Gastrocnemius medialis (tissue), 4 donors: ENCODE results near the gene LPIN3.

Source experiments
- POLR2A ChIP-seq, 2 donors: fragments of 450-650 bp; IDR thresholded peaks; one replicate each; pipeline ENCODE4 v1.6.1; 2017; ENCODE audit warnings: antibody characterized with exemption in 2 of 2, mild to moderate bottlenecking in 2 of 2, moderate library complexity in 2 of 2
- TF ChIP-seq, protein P1 (sequence below), 5 experiments: fragments of 450-650 bp in 3 of 5; fragments of 200-600 bp in 2 of 5; sonication (generic) in 2 of 5; IDR thresholded peaks in 4 of 5; conservative IDR thresholded peaks in 1 of 5; 1 replicate in 4 of 5; 2 replicates in 1 of 5; pipeline ENCODE4 v1.5.1; 2016 to 2019; ENCODE audit warnings: antibody characterized with exemption in 5 of 5, mild to moderate bottlenecking in 3 of 5, moderate library complexity in 3 of 5

DNA sequence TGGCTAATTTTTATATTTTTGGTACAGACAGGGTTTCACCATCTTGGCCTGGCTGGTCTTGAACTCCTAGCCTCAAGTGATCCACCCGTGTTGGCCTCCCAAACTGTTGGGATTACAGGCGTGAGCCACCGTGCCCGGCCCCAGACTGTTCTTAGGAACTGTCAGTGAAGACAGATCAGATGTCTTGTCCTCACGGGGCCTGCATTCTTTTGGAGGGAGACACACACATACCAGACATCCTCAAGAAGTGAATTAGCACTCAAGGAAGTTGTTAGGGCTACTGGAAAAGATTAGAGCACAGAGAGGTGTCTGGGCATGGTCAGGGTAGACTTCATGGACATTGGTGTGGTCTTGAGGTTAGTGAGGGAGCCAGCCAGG, 10.3 kb upstream of the LPIN3 start:
- TF ChIP-seq, protein P1, sequence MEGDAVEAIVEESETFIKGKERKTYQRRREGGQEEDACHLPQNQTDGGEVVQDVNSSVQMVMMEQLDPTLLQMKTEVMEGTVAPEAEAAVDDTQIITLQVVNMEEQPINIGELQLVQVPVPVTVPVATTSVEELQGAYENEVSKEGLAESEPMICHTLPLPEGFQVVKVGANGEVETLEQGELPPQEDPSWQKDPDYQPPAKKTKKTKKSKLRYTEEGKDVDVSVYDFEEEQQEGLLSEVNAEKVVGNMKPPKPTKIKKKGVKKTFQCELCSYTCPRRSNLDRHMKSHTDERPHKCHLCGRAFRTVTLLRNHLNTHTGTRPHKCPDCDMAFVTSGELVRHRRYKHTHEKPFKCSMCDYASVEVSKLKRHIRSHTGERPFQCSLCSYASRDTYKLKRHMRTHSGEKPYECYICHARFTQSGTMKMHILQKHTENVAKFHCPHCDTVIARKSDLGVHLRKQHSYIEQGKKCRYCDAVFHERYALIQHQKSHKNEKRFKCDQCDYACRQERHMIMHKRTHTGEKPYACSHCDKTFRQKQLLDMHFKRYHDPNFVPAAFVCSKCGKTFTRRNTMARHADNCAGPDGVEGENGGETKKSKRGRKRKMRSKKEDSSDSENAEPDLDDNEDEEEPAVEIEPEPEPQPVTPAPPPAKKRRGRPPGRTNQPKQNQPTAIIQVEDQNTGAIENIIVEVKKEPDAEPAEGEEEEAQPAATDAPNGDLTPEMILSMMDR (IDR thresholded peaks at IDR 0.05 in 4 of 5, conservative IDR thresholded peaks at IDR 0.05 in 1 of 5), result no peak
- no peak for TF ChIP-seq POLR2A (IDR thresholded peaks at IDR 0.05)
